ACC112 (cell line): ENCODE data around the gene USP4.
"Not testable (repeated sequence)": the region's sequence is repeated elsewhere in the genome, so short reads cannot be mapped to it uniquely, and the experiment has no call there.

Experiments
- H2AFZ ChIP-seq: fragments of 200-600 bp; sonication (generic); one replicate; pipeline ENCODE4 v1.6.0; 2017; ENCODE audit warnings: antibody characterized with exemption, low read length; ENCODE audit not compliant: unreplicated experiment
- H3K27ac ChIP-seq: fragments of 200-600 bp; sonication (generic); 2 replicates; pipeline ENCODE4 v1.5.1; 2014; ENCODE audit warnings: low read depth, mild to moderate bottlenecking, antibody characterized with exemption, low read length, moderate library complexity
- H3K27me3 ChIP-seq: fragments of 200-600 bp; sonication (generic); 2 replicates; pipeline ENCODE4 v1.6.1; 2014; ENCODE audit warnings: mild to moderate bottlenecking, antibody characterized with exemption, low read length, moderate library complexity, mixed read lengths; ENCODE audit not compliant: insufficient read depth
- H3K36me3 ChIP-seq: fragments of 200-600 bp; sonication (generic); 2 replicates; pipeline ENCODE4 v1.6.1; 2016; ENCODE audit warnings: mild to moderate bottlenecking, antibody characterized with exemption, low read length, moderate library complexity, mixed read lengths; ENCODE audit not compliant: insufficient read depth
- H3K4me1 ChIP-seq: fragments of 200-600 bp; sonication (generic); one replicate; pipeline ENCODE4 v1.6.1; 2016; ENCODE audit warnings: low read length, mixed read lengths; ENCODE audit not compliant: insufficient read depth, unreplicated experiment, control insufficient read depth
- H3K4me3 ChIP-seq: fragments of 200-600 bp; sonication (generic); 2 replicates; pipeline ENCODE4 v1.5.1; 2014; ENCODE audit warnings: mild to moderate bottlenecking, low read depth, low read length
- H3K79me2 ChIP-seq: fragments of 200-600 bp; sonication (generic); one replicate; pipeline ENCODE4 v1.6.0; 2016; ENCODE audit warnings: low read length; ENCODE audit not compliant: control insufficient read depth, unreplicated experiment, insufficient read depth

Gene USP4

DNA sequence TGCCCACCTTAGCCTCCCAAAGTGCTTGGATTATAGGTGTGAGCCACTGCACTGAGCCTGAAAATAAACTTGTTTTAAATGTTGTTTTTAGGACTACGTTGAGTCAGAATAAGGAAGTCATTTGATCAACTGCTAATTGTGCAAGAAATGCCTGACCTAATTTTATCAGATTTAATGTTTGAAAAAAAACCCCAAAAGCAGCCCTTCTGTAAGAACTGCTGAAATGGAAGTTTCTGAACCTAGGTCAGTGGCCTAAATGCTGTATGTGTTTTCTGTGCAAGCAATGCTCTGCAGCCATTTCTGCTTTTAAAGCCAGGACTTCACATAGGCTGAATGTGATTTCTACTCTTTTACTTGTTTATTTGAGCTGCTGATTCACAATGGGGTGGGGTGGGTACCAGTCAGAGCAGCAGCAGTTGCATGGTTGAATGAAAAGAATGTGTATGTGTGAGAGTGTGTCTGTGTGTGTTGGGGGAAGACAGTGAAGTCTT, 11.7 kb upstream of the USP4 start:
- Histone ChIP-seq H3K79me2 (peaks cover 6% of the 10 kb centered on the region), H2AFZ (no peak overlapping the region), H3K36me3 (peaks cover 9% of the 10 kb centered on the region; the same call in 1 of the 2 replicates), H3K27ac (peak overlapping the region; percentile 65), H3K27me3 (no peaks in the 10 kb centered on the region), H3K4me1 (peaks cover 41% of the 10 kb centered on the region), H3K4me3 (no peak overlapping the region)

GRCh38 chr3:49349348-49350114, 9.7 kb upstream of the USP4 start:
- no peaks in the 10 kb centered on the region for H3K79me2 ChIP-seq
- no peak overlapping the region for H2AFZ ChIP-seq
- H3K27ac ChIP-seq, result no peak overlapping the region
- no peaks in the 10 kb centered on the region for H3K27me3 ChIP-seq
- H3K4me1 ChIP-seq, result peaks cover 47% of the 10 kb centered on the region
- H3K36me3 ChIP-seq, result no peaks in the 10 kb centered on the region
- H3K4me3 ChIP-seq, result no peak overlapping the region

GRCh38 chr3:49348361-49348760, 8.5 kb upstream of the USP4 start:
- not testable (repeated sequence) for H3K79me2 ChIP-seq, H3K36me3 ChIP-seq, H3K27me3 ChIP-seq, H3K4me3 ChIP-seq, H2AFZ ChIP-seq, H3K27ac ChIP-seq
- peaks cover 47% of the 10 kb centered on the region for H3K4me1 ChIP-seq

DNA sequence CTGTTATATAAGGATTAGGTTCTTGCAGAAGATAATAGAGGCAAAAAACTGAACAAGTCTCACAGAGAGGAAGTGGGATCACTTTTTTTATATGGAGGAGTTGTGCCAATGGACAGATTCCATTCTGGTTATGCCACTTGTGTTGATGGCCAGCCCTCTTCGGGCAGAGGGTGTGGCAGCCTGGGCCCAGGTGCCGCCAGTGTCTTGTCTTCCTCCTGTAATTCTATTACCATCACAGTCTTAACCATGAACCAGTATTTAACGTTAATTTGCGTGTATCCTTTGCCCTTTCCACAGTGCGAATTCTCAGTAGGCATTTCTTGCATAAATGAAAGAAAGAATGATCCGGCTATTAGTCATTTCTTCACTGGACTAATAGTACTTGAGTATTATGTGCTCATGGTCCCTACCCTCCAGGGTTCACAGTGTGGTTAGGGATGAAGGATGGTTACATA, 7.0 kb upstream of the USP4 start:
- peaks cover 2% of the 10 kb centered on the region for H3K79me2 ChIP-seq
- H3K27ac ChIP-seq, result peak overlapping the region; percentile 82
- no peaks in the 10 kb centered on the region for H3K27me3 ChIP-seq
- H2AFZ ChIP-seq, result no peak overlapping the region
- peaks cover 36% of the 10 kb centered on the region for H3K4me1 ChIP-seq
- H3K36me3 ChIP-seq, result no peaks in the 10 kb centered on the region
- no peak overlapping the region for H3K4me3 ChIP-seq

- Histone ChIP-seq H3K4me1 (peaks cover 30% of the 10 kb centered on the region), H3K27ac (no peak overlapping the region)
These were observed 3.3 kb upstream of the USP4 start for GRCh38 chr3:49343163-49343562.

DNA sequence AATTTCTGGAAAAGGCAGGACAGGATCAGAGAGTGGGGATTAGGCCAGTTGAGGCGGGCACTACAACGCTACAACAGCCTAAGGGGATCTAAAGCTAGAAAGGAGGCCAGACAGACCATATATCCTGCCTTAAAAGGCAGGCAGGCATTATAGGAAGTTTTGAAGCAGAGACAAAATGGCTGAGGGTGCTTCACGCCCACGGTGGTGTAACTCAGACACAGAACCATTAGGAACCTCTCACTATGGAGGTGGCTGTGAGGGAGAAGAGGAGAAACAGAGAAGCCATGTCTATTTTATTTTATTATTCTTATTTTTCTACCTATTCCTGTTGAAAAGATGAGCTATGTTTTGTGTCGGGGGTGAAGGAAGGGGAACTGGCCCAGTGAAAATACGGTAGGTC, 2.1 kb upstream of the USP4 start:
- peaks cover 41% of the 10 kb centered on the region for H3K79me2 ChIP-seq
- no peaks in the 10 kb centered on the region for H3K36me3 ChIP-seq
- peak overlapping the region; percentile 24; the same call in 1 of the 2 replicates for H3K27ac ChIP-seq
- H2AFZ ChIP-seq, result no peak overlapping the region
- no peaks in the 10 kb centered on the region for H3K27me3 ChIP-seq
- H3K4me3 ChIP-seq, result no peak overlapping the region
- H3K4me1 ChIP-seq, result peaks cover 25% of the 10 kb centered on the region

More at GRCh38 chr3:49343163-49343562, 3.3 kb upstream of the USP4 start:
- H3K79me2 ChIP-seq, result peaks cover 31% of the 10 kb centered on the region
- H3K36me3 ChIP-seq, result no peaks in the 10 kb centered on the region
- no peak overlapping the region for H3K4me3 ChIP-seq
- no peak overlapping the region for H2AFZ ChIP-seq
- H3K27me3 ChIP-seq, result no peaks in the 10 kb centered on the region

DNA sequence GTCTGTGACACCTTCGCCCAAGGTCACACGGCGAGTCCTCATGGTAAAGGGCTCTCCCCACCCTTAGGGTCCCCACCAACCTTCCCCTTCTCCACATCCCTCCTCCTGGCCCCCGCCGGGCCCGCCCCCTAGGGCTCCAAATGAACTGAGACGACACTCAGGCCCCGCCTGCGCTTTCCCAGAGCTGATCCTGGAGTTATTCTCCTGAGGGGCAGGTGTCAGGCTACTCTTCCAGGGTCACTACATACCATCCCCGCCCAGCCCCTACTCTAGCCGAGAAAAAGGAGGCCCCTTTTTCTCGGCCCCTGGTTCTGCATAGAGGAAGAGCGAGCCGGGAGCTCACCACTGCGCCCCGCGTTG, 292 bp downstream of the USP4 start:
- Histone ChIP-seq H3K79me2 (peaks cover 54% of the 10 kb centered on the region), H3K27me3 (no peaks in the 10 kb centered on the region), H3K36me3 (peaks cover 11% of the 10 kb centered on the region; the same call in 1 of the 2 replicates), H3K4me3 (peak overlapping the region; percentile 89), H2AFZ (peak overlapping the region; percentile 87), H3K27ac (peak overlapping the region; percentile 81), H3K4me1 (peaks cover 10% of the 10 kb centered on the region)

DNA sequence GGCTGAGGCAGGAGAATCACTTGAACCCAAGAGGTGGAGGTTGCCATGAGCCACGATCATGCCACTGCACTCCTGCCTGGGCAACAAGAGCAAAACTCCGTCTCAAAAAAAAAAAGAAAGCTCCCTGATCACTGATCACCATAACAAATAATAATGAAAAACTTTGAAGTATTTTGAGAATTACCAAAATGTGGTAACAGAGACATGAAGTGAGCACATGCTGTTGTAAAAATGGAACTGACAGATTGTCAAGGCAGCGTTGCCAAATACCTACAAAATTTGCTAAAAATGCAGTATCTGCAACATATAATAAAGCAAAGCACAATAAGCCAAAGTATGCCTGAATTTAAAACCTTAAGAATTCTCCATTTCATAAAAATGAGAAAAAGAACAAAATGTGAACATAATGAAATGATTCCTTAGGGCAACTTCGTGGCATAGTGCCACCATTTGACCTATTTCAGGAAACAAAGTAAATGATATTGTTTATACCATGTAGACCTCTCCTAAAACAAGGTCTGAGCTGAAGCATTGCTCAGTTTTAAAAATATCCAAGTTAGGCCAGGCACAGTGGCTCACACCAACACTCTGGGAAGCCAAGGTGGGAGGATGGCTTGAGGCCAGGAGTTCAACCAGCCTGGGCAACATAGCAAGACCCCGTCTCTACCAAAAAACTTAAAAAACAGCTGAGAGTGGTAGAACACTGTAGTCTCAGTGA, 5.8 kb downstream of the USP4 start:
- Histone ChIP-seq H3K27ac (no peak overlapping the region), H3K4me1 (peaks cover 3% of the 10 kb centered on the region), H3K79me2 (peaks cover 34% of the 10 kb centered on the region), H3K4me3 (no peak overlapping the region), H3K27me3 (no peaks in the 10 kb centered on the region), H3K36me3 (peaks cover 20% of the 10 kb centered on the region), H2AFZ (no peak overlapping the region)

GRCh38 chr3:49333091-49333490, 6.8 kb downstream of the USP4 start:
- H2AFZ ChIP-seq, result no peak overlapping the region
- H3K27me3 ChIP-seq, result no peaks in the 10 kb centered on the region
- H3K27ac ChIP-seq, result 0 out of 2 replicates have a peak overlapping the region, but pooled peaks have one; percentile 4
- H3K4me1 ChIP-seq, result no peaks in the 10 kb centered on the region
- H3K4me3 ChIP-seq, result no peak overlapping the region
- H3K36me3 ChIP-seq, result peaks cover 20% of the 10 kb centered on the region
- H3K79me2 ChIP-seq, result peaks cover 25% of the 10 kb centered on the region

DNA sequence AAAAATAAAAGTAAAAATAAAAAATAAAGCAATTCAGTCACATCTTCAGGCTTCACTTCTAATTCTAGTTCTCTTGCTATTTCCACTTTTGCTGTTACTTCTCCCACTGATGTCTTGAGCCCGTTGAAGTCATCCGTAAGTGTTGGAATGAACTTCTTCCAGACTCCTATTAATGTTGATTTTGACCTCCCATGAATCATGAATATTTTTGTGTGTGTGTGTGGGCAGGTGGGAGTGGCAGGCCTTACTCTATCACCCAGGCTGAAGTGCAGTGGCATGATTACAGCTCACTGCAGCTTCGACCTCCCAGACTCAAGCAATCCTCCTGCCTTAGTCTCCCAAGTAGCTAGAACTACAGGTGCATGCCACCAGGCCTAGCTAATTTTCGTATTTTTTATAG, 10.7 kb downstream of the USP4 start:
- H3K36me3 ChIP-seq, result peaks cover 23% of the 10 kb centered on the region

More for the DNA sequence above, 10.7 kb downstream of the USP4 start:
- Histone ChIP-seq H3K4me1 (no peaks in the 10 kb centered on the region), H3K79me2 (peaks cover 2% of the 10 kb centered on the region), H3K27me3 (no peaks in the 10 kb centered on the region), H3K4me3 (no peak overlapping the region), H3K27ac (no peak overlapping the region), H2AFZ (no peak overlapping the region)
